GM23338 (cell line): ENCODE measurements around the gene TTC3. TPM values are rescaled to one million over a fixed set of nuclear protein-coding genes. Genes with fewer than 3 reads are reported as not detected.

ENCODE experiments used
- ATAC-seq: fragments of 200-7000 bp; cut with Tn5 transposase; 3 replicates; pipeline ENCODE4 v1.9.1; 2020
- DNase-seq: peaks from one replicate; pipeline ENCODE4 v3.0.0-alpha.2; 2015; ENCODE audit warnings: low spot score
- H2AFZ ChIP-seq: fragments of 200-600 bp; sonication (generic); 2 replicates; pipeline ENCODE4 v1.8.0; 2016; ENCODE audit warnings: antibody characterized with exemption, mild to moderate bottlenecking, moderate library complexity
- H3F3A ChIP-seq: fragments of 200-600 bp; sonication (generic); replicated peaks from 2 replicates; pipeline ENCODE4 v1.8.0; 2017; ENCODE audit warnings: antibody characterized with exemption, mixed run types, low read depth
- H3K27ac ChIP-seq: fragments of 200-600 bp; sonication (generic); 2 replicates; pipeline ENCODE4 v1.6.1; 2016; ENCODE audit warnings: low read depth
- H3K27me3 ChIP-seq: fragments of 200-600 bp; sonication (generic); 2 replicates; pipeline ENCODE4 v1.8.0; 2016; ENCODE audit warnings: mild to moderate bottlenecking, mixed run types, moderate library complexity; ENCODE audit not compliant: insufficient read depth
- H3K36me3 ChIP-seq: fragments of 200-600 bp; sonication (generic); 2 replicates; pipeline ENCODE4 v1.8.0; 2016; ENCODE audit warnings: mild to moderate bottlenecking; ENCODE audit not compliant: insufficient read depth
- H3K4me1 ChIP-seq: fragments of 200-600 bp; sonication (generic); 2 replicates; pipeline ENCODE4 v1.8.0; 2016; ENCODE audit warnings: mild to moderate bottlenecking, moderate library complexity; ENCODE audit not compliant: insufficient read depth
- H3K4me2 ChIP-seq: fragments of 200-600 bp; sonication (generic); 2 replicates; pipeline ENCODE4 v1.7.1; 2017; ENCODE audit warnings: mixed run types
- H3K4me3 ChIP-seq: fragments of 200-600 bp; sonication (generic); 2 replicates; pipeline ENCODE4 v1.6.1; 2016; ENCODE audit warnings: mixed run types
- H3K79me2 ChIP-seq: fragments of 200-600 bp; sonication (generic); replicated peaks from 2 replicates; pipeline ENCODE4 v1.8.0; 2017; ENCODE audit warnings: mild to moderate bottlenecking; ENCODE audit not compliant: insufficient read depth
- H3K9me2 ChIP-seq: fragments of 200-600 bp; sonication (generic); 2 replicates; pipeline ENCODE4 v1.8.0; 2017; ENCODE audit not compliant: insufficient read depth
- H4K20me1 ChIP-seq: fragments of 200-600 bp; sonication (generic); replicated peaks from 2 replicates; pipeline ENCODE4 v1.8.0; 2017; ENCODE audit warnings: mild to moderate bottlenecking; ENCODE audit not compliant: insufficient read depth
- H3K27ac Mint-ChIP-seq: 2 replicates; pipeline ENCODE4 v1.8.0; 2020; ENCODE audit warnings: inconsistent platforms, mild to moderate bottlenecking, moderate library complexity, mixed read lengths
- H3K27me3 Mint-ChIP-seq: 3 replicates; pipeline ENCODE4 v1.8.0; 2022; ENCODE audit warnings: low read depth, mild to moderate bottlenecking, moderate library complexity, mixed read lengths, inconsistent platforms; ENCODE audit not compliant: insufficient read depth, poor library complexity
- H3K36me3 Mint-ChIP-seq: 3 replicates; pipeline ENCODE4 v1.8.0; 2021; ENCODE audit warnings: low read depth, mild to moderate bottlenecking, inconsistent platforms, moderate library complexity, mixed read lengths
- H3K4me1 Mint-ChIP-seq: 3 replicates; pipeline ENCODE4 v1.8.0; 2020; ENCODE audit warnings: mild to moderate bottlenecking, inconsistent platforms, mixed read lengths
- H3K4me3 Mint-ChIP-seq: 3 replicates; pipeline ENCODE4 v1.8.0; 2021; ENCODE audit warnings: moderate library complexity, mild to moderate bottlenecking, inconsistent platforms, mixed read lengths
- H3K9me3 Mint-ChIP-seq: 3 replicates; pipeline ENCODE4 v1.8.0; 2020; ENCODE audit warnings: moderate library complexity, mild to moderate bottlenecking, inconsistent platforms, mixed read lengths
- CREB1 ChIP-seq: fragments of 250-450 bp; sonication (Bioruptor Pico); IDR thresholded peaks from 2 replicates; pipeline ENCODE4 v1.5.0; 2020; ENCODE audit warnings: low read depth, mild to moderate bottlenecking, moderate library complexity
- EZH2 ChIP-seq: fragments of 200-600 bp; sonication (generic); IDR thresholded peaks from one replicate; pipeline ENCODE4 v1.8.0; 2017; ENCODE audit warnings: antibody characterized with exemption, mild to moderate bottlenecking, low read depth; ENCODE audit not compliant: unreplicated experiment
- JUNB ChIP-seq: IDR thresholded peaks from one replicate; pipeline ENCODE4 v1.6.1; 2016; ENCODE audit warnings: antibody characterized with exemption; ENCODE audit not compliant: unreplicated experiment
- NANOG ChIP-seq: IDR thresholded peaks from 2 replicates; pipeline ENCODE4 v1.6.1; 2016; ENCODE audit warnings: antibody characterized with exemption, borderline replicate concordance
- STAT1 ChIP-seq: IDR thresholded peaks from one replicate; pipeline ENCODE4 v1.6.1; 2016; ENCODE audit warnings: antibody characterized with exemption; ENCODE audit not compliant: unreplicated experiment
- ZNF114 ChIP-seq: fragments of 250-450 bp; sonication (Bioruptor Pico); IDR thresholded peaks from 2 replicates; pipeline ENCODE4 v1.5.0; 2020; ENCODE audit warnings: mild to moderate bottlenecking, moderate library complexity
- ZNF331 ChIP-seq: fragments of 250-450 bp; sonication (Bioruptor Pico); IDR thresholded peaks from 2 replicates; pipeline ENCODE4 v1.5.0; 2020; ENCODE audit warnings: low read depth, mild to moderate bottlenecking, moderate library complexity
- polyA plus RNA-seq: library from polyadenylated mRNA; unstranded; fragments of >200 nt; fragmentation: Nextera tagmentation; extraction: Ambion mirVana; gene quantifications from 2 replicates; pipeline ENCODE4 v1.2.1, GENCODE V29; 2016
- total RNA-seq: library from RNA; depleted of rRNA; stranded (reverse); fragments of >200 nt; shearing (Covaris generic); gene quantifications from 2 replicates; pipeline ENCODE4 v1.2.3, GENCODE V29; 2014
- TF ChIP-seq, protein P1 (sequence below): IDR thresholded peaks from 2 replicates; pipeline ENCODE4 v1.6.1; 2016; ENCODE audit warnings: antibody characterized with exemption
- TF ChIP-seq, protein P2 (sequence below), 2 experiments: fragments of 200-600 bp in 1 of 2; sonication (generic) in 1 of 2; conservative IDR thresholded peaks; 2 replicates each; pipeline versions ENCODE4 v1.5.1 to v1.6.1; 2016 to 2017; ENCODE audit warnings: antibody characterized with exemption in 2 of 2, low read depth in 2 of 2, mild to moderate bottlenecking in 2 of 2, moderate library complexity in 1 of 2
- TF ChIP-seq, protein P3 (sequence below): fragments of 250-450 bp; sonication (Bioruptor Pico); IDR thresholded peaks from 2 replicates; pipeline ENCODE4 v1.5.0; 2020; ENCODE audit warnings: mild to moderate bottlenecking, moderate library complexity

Gene TTC3
- total and polyA plus RNA-seq, 2 experiments from 2014 or later, result 28.9 to 48.6 TPM

DNA sequence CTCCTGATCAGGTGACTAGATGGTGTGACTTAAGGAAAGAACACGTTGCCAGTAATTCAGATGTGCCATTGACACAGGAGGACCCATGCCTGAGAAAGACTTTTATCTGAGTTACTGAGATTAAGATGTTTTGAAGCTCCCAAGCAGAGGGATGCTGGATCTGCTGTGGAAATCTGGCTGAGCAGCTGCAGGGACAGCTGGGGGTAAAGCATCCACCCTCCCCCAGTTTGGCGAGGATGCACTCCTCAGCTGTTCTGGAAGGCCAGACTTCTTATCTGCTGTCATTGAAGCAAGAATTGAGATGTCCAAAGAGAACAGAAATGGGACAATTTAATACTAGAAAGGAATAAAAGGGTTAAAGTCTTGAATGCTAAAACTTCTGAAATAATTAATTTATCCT is 25.7 kb downstream of the TTC3 start:
- no peak overlapping the region for H2AFZ ChIP-seq
- no peaks in the 10 kb centered on the region for H3F3A ChIP-seq
- Mint-ChIP-seq H3K4me3 (no peak overlapping the region), H3K9me3 (no peaks in the 10 kb centered on the region), H3K27me3 (peaks cover 2% of the 10 kb centered on the region), H3K4me1 (no peaks in the 10 kb centered on the region), H3K36me3 (no peaks in the 10 kb centered on the region), H3K27ac (no peak overlapping the region)
- no peaks in the 10 kb centered on the region for H3K4me1 ChIP-seq
- no peak overlapping the region for H3K4me2 ChIP-seq
- H3K9me2 ChIP-seq, result no peaks in the 10 kb centered on the region
- no peak overlapping the region for H3K27ac ChIP-seq
- TF ChIP-seq, protein P1, sequence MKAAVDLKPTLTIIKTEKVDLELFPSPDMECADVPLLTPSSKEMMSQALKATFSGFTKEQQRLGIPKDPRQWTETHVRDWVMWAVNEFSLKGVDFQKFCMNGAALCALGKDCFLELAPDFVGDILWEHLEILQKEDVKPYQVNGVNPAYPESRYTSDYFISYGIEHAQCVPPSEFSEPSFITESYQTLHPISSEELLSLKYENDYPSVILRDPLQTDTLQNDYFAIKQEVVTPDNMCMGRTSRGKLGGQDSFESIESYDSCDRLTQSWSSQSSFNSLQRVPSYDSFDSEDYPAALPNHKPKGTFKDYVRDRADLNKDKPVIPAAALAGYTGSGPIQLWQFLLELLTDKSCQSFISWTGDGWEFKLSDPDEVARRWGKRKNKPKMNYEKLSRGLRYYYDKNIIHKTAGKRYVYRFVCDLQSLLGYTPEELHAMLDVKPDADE, result no peak
- TF ChIP-seq ZNF331 (CRISPR knock-in tag) (no peak), NANOG (no peak), EZH2 (no peak), ZNF114 (no peak), JUNB (no peak), CREB1 (CRISPR knock-in tag) (no peak), STAT1 (no peak)
- TF ChIP-seq, protein P2, sequence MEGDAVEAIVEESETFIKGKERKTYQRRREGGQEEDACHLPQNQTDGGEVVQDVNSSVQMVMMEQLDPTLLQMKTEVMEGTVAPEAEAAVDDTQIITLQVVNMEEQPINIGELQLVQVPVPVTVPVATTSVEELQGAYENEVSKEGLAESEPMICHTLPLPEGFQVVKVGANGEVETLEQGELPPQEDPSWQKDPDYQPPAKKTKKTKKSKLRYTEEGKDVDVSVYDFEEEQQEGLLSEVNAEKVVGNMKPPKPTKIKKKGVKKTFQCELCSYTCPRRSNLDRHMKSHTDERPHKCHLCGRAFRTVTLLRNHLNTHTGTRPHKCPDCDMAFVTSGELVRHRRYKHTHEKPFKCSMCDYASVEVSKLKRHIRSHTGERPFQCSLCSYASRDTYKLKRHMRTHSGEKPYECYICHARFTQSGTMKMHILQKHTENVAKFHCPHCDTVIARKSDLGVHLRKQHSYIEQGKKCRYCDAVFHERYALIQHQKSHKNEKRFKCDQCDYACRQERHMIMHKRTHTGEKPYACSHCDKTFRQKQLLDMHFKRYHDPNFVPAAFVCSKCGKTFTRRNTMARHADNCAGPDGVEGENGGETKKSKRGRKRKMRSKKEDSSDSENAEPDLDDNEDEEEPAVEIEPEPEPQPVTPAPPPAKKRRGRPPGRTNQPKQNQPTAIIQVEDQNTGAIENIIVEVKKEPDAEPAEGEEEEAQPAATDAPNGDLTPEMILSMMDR (conservative IDR thresholded peaks at IDR 0.05; ENCODE audit: low read depth in 2 of 2), result no peak
- TF ChIP-seq, protein P3, sequence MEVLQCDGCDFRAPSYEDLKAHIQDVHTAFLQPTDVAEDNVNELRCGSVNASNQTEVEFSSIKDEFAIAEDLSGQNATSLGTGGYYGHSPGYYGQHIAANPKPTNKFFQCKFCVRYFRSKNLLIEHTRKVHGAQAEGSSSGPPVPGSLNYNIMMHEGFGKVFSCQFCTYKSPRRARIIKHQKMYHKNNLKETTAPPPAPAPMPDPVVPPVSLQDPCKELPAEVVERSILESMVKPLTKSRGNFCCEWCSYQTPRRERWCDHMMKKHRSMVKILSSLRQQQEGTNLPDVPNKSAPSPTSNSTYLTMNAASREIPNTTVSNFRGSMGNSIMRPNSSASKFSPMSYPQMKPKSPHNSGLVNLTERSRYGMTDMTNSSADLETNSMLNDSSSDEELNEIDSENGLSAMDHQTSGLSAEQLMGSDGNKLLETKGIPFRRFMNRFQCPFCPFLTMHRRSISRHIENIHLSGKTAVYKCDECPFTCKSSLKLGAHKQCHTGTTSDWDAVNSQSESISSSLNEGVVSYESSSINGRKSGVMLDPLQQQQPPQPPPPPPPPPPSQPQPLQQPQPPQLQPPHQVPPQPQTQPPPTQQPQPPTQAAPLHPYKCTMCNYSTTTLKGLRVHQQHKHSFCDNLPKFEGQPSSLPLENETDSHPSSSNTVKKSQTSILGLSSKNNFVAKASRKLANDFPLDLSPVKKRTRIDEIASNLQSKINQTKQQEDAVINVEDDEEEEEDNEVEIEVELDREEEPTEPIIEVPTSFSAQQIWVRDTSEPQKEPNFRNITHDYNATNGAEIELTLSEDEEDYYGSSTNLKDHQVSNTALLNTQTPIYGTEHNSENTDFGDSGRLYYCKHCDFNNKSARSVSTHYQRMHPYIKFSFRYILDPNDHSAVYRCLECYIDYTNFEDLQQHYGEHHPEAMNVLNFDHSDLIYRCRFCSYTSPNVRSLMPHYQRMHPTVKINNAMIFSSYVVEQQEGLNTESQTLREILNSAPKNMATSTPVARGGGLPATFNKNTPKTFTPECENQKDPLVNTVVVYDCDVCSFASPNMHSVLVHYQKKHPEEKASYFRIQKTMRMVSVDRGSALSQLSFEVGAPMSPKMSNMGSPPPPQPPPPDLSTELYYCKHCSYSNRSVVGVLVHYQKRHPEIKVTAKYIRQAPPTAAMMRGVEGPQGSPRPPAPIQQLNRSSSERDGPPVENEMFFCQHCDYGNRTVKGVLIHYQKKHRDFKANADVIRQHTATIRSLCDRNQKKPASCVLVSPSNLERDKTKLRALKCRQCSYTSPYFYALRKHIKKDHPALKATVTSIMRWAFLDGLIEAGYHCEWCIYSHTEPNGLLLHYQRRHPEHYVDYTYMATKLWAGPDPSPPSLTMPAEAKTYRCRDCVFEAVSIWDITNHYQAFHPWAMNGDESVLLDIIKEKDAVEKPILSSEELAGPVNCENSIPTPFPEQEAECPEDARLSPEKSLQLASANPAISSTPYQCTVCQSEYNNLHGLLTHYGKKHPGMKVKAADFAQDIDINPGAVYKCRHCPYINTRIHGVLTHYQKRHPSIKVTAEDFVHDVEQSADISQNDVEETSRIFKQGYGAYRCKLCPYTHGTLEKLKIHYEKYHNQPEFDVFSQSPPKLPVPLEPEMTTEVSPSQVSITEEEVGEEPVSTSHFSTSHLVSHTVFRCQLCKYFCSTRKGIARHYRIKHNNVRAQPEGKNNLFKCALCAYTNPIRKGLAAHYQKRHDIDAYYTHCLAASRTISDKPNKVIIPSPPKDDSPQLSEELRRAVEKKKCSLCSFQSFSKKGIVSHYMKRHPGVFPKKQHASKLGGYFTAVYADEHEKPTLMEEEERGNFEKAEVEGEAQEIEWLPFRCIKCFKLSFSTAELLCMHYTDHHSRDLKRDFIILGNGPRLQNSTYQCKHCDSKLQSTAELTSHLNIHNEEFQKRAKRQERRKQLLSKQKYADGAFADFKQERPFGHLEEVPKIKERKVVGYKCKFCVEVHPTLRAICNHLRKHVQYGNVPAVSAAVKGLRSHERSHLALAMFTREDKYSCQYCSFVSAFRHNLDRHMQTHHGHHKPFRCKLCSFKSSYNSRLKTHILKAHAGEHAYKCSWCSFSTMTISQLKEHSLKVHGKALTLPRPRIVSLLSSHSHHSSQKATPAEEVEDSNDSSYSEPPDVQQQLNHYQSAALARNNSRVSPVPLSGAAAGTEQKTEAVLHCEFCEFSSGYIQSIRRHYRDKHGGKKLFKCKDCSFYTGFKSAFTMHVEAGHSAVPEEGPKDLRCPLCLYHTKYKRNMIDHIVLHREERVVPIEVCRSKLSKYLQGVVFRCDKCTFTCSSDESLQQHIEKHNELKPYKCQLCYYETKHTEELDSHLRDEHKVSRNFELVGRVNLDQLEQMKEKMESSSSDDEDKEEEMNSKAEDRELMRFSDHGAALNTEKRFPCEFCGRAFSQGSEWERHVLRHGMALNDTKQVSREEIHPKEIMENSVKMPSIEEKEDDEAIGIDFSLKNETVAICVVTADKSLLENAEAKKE (CRISPR knock-in tag), result no peak
- no peak overlapping the region for H3K4me3 ChIP-seq
- no peak for DNase-seq
- no peaks in the 10 kb centered on the region for H3K27me3 ChIP-seq
- no peaks in the 10 kb centered on the region for H3K79me2 ChIP-seq
- H3K36me3 ChIP-seq, result no peaks in the 10 kb centered on the region
- no peak for ATAC-seq
- peaks cover 4% of the 10 kb centered on the region; the same call in 1 of the 2 replicates for H4K20me1 ChIP-seq
